NCI-H1417 treated with DMSO at 0.1 percent for 48 hours (cell line): Measurements from ENCODE around the gene GRAMD2B.
A peak's percentile ranks its signal among the peaks of the same experiment; 100 is the strongest.
"Not testable (repeated sequence)": the region's sequence is repeated elsewhere in the genome, so short reads cannot be mapped to it uniquely, and the experiment has no call there.

ENCODE experiments used
- DNase-seq: peaks from one replicate; lab custom pipeline; 2025; lab: John Stamatoyannopoulos, UW

The GRAMD2B gene

DNA sequence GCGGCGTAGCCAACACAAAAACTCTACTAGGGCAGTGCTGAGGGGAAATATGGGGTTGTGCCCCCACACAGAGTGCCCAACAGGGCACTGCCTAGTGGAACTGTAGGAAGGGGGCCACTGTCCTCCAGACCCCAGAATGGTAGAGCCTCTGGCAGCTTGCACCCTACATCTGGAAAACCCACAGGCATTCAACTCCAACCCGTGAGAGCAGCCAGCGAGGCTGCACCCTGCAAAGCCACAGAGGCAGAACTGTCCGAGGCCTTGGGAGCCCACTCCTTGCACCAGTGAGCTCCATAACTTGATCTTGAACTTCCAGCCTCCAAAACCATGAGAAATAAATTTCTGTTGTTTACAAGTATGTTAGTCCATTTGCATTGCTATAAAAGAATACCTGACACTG lies 27.7 kb downstream of the GRAMD2B start:
- DNase-seq: no peak

DNA sequence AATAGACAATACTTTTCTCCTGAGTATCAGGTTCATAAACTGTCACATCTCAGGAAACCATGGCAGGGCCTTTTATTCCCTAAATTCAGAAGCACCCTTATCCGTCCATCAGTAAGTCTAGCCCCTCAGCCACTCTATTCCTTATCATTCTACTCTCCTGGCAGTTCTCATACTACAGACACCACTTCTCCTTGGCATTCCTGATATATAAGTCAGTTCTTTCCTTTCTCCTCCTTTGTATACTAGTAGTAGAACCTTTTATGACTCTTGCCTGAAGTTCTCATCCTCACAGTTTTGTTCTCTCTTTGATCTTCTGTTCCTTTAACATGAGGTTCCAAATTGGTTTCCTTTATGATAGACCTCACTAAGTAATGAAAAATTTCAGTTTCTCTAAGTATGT lies 29.3 kb downstream of the GRAMD2B start:
- no peak for DNase-seq

DNA sequence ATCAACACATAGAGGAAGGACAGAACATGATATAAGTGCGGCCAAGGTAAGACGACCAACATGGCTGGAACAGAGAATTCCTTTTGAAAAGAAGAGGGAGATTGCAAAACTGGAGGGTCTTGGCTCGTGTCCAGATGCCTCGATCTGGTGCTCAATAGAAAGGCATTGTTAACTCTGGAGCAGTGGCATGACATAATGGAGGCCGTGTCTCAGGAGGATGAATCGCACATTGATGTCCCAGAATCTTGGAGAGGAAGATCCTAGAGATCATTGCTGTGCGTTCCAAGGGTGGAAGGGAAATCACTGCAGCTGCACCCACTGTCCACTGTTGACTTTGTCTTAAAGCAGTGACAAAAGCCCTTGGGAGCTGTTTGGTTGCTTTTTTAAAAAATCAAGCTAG lies 30.9 kb downstream of the GRAMD2B start:
- no peak for DNase-seq

DNA sequence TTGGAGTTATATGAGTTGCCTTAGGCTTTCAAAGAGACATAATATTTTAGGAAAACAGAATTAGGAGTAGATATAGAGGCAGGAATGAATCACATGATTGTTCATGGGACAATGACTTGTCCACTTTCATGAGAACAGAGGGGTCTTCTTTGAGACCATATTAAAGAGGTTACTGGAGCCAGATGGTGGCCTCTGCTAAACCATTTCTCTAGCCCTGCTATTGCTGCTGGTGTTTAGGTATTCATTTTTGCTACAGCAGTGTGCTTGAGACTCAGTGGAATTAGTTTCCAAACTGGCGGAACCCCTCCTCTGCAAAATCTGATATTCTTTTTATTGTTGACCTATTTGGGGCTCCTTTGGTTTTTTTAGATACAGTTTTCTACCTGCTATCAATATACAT lies 31.3 kb downstream of the GRAMD2B start:
- no peak for DNase-seq

DNA sequence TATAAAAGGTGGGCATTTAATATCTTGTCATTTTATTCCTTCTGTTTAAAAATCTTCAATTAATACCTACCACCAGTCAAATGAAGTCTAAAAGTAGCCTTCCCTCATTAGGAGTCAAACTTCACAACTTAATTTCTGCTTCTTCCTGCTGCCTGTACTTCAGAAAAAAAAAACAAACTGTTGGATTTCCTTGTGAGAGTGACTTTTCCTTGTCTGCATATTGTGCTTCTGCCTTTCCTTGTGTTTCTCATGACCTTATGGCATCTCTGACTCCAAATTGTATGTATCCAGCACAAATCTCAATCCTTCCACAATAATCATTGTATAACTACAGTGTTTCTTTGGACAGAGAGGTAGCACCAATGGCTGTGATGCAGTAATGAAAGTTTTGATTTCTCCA lies 32.1 kb downstream of the GRAMD2B start:
- DNase-seq: no peak

DNA sequence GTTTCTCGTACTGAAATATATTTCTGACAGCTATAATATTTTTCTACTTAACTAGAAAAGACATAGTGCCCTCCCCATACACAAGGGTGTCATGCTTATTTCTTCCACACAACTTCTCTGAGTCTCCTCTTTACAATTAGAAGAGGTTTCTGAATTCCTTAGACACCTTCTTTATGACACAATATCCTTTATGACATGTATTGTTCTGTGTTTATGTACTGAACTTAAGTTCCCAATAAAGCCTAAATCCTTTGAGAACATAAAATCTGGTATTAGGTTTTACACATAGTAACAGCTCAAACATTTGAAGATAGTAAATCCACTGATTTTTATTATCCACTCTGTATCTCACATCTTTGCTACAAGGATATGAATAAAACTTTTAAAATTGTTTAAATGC lies 32.5 kb downstream of the GRAMD2B start:
- DNase-seq: no peak

DNA sequence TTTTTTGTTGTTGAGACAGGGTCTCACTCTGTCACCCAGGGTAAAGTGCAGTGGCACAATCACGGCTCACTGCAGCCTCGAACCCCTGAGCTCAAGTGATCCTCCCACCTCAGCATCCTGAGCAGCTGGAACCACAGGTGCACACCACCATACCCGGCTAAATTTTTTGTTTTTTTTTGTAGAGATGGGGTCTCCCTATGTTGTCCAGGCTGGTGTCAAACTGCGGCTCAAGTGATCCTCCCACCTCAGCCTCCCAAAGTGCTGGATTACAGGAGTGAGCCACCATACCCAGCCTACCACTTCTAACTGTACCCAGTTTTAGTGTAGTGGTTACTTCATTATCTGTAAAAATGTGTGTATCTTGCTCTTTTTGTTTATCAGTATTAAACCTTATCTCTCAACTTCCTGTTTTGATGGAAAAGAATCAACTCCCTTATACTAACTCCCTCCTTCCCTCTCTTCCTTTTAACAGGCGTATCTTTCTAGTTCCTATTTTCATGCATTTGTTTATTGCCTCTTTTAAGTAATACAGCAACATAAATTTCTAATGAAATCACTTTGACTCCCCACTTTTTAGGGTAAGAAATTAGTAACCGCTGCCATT lies 33.1 kb downstream of the GRAMD2B start:
- DNase-seq: no peak

DNA sequence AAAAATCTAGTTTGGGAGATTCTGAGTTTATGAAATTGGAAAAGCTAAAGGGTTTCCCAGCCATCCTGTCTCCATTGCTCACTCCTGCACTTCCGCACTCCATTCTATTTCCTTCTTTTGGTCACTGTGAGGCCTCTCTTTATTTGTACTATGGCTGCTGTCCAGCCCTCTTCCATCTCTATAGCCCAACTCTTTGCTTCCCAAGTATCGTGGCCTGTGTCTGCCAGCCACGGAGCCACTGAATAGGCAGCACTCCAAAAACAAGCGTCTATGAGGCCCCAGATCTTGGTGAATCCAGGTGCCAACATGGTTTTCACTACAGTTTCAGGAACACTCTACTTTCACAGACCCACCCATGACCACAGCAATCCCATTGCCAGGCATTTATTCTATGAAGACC lies 37.2 kb downstream of the GRAMD2B start:
- no peak for DNase-seq

DNA sequence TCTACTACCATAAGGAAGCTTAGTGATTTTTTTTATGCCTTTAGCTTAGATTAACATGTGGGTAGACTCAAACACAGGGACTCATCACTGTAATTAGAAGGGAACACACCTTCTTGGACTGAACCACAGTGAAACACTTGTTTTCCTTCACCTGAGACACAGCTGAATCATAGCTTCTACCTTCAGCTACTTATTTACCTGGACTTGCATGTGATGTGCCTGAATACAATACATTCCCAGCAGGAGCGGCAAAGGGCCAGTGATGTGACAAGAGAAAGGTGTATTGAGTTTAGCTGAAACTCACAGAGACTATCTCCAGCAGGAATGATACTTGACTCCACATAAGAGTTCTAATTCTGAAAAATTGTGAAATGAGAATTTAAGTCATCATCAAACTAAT lies 37.8 kb downstream of the GRAMD2B start:
- no peak for DNase-seq

DNA sequence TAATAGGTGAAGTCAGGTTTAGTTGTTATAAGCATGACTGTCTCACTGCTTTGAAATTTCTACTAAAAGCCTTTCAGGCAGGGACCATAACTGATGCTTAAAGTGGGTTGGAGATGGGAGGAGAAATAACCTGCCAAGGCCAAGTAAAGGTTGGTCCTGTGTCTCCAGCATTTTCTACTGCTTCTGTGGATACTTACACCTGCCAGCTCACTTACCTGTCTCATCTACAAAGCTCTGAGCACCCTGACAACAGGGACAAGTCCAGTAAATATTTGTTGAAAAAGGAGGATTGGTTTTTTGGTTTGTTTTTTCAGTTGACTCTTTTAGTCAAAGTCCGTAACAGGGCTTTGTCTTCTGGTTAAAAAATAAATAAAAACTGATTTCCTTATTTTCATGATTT lies 38.6 kb downstream of the GRAMD2B start:
- DNase-seq: no peak

DNA sequence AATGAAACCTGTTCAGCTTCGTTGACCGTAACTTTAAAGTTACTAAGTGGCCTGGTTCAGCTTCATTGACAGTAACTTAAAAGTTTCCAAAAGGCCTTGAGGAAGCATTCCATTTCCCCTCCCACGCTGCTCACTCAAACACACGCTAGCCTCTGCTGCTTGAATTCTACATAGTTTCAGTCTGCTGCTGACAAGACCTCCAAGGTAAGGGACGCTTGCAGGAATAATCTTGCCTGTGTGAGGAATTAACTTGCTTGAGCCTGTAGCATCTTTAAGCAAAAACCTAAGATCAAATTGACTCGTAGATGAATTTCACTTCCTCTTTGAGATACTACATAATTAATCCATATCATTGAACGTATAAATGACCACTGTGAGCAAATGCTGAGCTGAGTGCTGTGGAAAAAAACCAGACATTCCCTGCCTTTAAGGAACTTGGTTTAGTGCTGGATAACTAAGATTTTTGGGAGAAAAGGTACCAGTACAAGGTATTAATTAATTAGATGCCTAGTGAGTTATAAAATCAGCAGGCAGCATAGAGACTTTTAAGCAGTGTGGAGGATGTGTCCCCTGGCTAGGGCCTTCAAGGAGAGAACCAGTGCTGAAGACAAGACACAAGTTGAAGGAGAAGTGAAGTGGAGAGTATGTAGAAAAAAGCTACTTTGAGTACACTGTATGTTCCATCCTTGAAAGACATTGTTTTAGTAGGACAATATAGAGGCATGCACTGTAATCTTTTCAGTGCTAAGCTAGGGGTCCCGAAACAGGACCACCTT lies 39.2 kb downstream of the GRAMD2B start:
- DNase-seq: no peak

DNA sequence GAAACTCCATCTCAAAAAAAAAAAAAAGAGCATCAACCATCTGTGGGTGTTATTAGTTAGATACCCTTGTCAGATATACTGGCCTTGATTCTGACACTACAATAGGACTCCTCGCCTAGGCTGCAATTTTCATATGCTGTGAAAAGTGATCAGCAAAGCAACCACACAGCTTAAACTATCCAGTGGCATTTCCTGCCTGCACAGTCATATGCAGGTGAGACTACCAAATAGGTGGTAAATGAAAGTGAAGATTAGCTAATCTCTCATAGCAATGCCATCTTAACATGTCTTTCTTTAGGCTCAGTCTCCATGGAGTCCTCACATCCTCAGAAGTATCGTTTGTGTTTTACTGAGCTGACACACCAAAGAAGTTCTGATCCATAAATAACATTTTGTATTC lies 40.8 kb downstream of the GRAMD2B start:
- no peak for DNase-seq

DNA sequence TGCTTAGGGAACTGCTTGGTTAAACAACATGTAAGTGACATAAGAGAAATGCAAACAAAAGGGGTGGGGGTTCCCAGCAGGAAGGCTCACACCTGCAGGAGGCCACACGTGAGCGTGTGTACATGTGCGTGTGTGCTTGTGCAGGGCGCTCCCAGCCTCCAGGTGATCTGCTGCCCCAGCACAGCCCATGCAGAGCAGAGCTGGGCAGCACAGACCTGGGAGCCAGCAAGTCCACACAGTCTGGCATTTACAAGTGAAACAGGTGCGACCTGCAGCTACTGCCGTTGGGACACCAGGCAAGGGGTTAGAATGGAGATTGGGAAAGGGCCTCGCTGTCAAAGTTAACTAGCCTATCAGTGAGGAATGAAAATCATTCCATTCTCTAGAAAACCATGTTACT lies 41.8 kb downstream of the GRAMD2B start:
- peak; percentile 77 for DNase-seq

DNA sequence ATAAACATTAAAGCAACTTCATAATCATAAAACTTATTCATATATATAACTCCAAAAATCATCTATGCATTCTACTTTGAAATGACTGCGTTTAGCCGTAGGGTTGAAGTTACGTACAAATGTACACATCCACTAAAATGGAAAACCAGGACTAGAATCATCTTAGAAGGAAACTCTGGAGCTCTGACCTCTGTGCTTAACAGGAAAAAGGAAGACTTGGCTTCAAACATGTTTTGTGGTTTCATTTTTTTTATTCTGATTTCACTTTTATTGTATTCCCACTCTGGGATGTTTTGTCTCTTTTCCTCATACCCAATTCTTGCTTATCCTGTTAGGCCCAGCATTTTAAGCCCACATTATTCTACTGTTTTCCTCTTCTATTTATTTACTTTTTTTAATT lies 44.9 kb downstream of the GRAMD2B start:
- DNase-seq: no peak

DNA sequence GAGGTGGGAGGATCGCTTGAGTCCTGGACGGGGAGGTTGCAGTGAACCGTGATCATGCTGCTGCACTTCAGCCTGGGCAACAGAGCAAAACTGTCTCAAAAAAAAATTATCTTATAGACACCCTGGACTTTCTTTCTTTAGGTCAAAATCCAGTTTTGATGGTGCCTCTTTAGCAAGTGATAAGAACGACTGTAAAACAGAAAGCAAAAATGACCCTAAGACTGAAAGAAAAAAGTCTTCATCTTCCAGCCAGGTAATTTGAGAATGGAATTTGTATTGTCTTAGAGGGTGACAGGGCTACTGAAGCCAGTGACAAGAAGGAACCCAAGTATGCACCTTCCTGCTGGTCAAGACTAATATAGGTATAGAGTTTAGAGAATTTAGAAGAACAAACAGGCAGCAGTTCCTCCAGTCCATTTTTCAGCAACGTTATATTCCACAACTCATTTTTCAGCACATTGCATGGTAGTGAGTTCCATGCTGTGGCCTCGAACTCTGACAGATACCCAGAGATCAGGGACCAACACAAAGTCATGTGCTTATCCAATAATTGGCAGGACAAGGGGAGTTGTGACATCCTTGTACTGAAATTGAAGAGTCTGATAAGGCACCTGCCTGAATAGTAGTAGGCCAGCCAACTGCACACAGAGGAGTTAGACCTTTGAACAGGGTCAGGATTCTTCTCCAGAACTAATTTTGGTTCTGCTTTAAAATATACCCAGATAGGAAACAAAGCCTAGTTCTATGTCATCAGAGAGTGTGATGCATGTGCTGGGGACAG lies 46.5 kb downstream of the GRAMD2B start:
- no peak for DNase-seq

DNA sequence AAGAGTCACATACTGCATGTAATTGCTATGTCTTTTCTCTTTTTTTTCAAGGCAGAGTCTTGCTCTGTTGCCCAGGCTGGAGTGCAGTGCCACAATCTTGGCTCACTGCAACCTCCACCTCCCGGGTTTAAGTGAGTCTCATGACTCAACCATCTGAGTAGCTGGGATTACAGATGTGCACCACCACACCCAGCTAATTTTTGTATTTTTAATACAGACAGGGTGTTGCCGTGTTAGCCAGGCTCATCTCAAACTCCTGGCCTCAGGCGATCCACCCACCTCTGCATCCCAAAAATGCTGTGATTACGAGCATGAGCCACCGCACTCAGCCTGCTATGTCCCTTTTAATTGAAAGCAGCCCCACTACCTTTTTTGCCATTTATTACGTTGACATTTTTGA lies 47.3 kb downstream of the GRAMD2B start:
- not testable (repeated sequence) for DNase-seq

DNA sequence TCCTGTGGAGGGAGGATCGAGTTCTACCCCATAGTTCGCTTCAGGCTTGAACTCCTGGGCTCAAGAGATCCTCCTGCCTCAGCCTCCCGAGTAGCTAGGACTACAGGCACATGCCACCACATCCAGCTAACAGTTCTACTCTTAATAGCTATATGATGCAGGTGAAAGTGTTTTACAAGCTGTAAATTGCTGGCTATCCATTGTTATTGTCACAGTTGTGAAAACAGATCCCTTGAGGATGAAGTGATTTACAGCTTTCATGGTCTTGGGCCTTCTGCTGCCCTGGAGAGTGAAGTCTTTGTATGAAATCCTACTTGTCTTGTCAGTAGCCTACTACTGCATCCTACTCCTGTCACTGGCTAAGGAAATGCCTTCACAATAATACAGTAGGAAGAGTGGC lies 48.0 kb downstream of the GRAMD2B start:
- no peak for DNase-seq

DNA sequence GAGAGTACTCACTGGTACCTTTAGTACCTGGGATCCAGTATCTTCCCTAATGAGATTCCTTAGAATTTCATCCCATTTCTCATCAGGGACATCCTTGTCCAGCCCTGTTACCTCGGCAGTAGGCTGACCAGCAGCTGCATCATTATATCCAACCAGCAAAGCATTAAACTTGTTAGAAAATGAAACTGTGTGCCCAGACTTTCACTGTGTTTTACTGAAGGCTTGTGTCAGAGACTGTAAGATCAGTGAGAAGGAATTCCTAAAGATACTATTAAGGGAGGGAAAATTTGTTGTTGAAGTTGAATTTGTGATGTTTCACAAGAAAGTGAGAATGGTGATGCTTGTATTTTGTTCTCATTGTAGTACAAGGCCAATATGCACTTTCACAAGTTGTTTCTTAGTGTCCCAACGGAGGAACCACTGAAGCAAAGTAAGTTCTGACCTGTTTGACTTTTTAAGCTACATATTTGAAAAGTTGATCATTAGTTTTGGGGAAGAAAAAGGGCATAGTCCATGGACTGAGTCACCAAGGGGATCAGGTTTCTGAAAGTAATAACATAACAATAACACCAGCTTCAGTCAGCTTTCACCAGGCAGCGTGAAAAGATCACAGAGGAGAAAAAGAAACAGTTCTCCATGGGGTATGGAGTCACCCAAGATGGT lies 48.8 kb downstream of the GRAMD2B start:
- no peak for DNase-seq

DNA sequence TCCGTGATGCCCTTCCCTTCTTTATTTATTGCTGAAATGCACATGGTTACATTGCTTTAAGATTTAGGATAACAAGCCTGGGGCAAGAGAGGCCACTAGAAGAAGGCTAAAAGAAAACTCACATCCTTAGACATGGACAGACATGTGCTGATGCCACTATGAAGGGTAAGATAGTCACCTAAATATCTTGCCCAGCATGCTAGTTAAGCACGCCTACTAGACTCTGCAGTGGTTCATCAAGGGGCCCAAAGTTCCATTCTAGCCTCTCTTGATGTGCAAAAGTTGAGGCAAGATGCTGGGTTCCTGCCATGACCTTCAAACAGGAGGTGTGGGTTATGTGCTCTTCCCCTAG lies 49.3 kb downstream of the GRAMD2B start:
- DNase-seq: no peak

DNA sequence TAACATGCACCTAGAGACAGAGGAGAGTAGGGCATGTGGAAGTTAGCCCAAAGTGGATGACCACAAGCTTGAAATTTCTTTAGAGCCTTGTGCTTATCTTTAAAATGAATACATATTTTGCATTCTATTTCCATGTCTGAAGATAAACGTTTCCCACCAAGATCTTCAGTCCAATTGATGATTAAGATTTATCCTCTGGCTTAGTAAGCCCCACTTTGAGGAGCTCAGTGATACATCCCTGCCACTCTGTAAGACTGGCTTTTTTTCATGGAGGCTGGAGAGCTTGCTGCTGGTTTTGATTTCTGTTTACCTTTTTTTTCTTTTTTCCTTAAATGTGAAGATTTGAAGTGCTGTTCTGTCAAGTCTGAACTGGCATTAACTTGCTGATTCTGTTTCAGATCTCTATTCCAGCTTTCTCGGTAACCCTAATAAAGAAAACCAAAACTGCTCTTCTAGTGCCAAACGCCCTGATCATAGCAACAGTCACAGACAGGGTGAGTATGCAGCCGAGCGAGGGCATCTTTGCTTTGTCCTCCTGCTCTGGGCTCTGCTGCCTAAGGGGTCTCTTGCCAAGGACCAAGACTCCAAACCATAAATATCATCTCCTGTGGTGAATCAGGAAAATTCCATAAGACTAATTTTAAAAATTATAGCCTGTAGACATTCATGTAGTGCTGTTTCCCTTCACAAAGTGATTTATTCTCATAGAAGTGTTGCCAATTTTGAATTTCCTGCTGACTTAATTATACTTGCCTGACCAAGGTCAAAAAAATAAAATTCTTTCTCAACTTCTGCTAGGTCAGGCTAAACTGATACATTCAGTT lies 54.3 kb downstream of the GRAMD2B start:
- DNase-seq: no peak

DNA sequence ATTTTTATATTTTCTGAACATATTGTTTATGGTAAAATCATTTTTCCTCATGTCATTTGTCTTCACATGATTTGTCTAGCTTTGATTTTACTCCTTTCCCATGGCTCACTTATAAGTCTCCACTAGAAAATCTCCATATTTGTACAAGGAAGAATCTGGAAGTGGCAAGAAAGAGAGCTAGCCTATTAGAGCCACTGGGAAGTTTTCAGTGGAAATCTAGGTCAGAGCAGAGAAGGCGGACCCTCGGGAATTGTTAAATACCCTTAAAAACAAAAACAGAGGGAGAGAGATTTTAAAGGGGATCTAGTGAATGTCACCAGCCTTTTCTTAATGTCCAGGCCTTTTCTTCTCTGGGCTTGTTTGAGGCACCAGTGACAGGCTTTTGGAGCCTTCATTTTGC lies 56.6 kb downstream of the GRAMD2B start:
- DNase-seq: no peak

DNA sequence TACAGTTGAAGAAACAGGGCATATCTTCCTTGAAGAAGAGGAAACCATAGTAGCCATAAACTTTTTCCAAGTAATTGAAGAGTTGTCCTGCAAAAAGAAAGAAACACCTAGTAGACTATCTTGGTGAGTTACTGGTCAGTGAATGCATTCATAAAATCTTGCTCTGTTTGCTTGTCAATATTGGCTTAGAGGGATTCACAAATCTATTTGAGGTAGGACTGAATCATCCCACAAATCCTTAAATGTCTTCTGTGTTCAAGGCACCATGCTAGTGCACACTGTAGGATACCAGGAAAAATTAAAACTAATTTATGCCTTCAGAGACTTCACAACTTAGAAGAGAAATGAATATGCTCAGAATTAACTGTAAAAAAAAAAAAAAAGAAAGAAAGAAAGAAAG lies 57.6 kb downstream of the GRAMD2B start:
- no peak for DNase-seq
